SK-N-SH (cell line): ENCODE data around the gene PSMB5.

ENCODE experiments used
- EP300 ChIP-seq, 2 experiments: IDR thresholded peaks; 2 replicates each; pipeline versions ENCODE4 v1.4.0 to v1.6.1; 2012; ENCODE audit warnings: borderline replicate concordance in 1 of 2, low read depth in 1 of 2, low read length in 1 of 2
- GABPA ChIP-seq: IDR thresholded peaks from 2 replicates; pipeline ENCODE4 v1.4.0; 2012; ENCODE audit warnings: low read depth, mild to moderate bottlenecking
- POLR2AphosphoS5 ChIP-seq: IDR thresholded peaks from 2 replicates; pipeline ENCODE4 v1.6.1; 2012; ENCODE audit warnings: low read depth, low read length
- YY1 ChIP-seq: IDR thresholded peaks from 2 replicates; pipeline ENCODE4 v1.4.0; 2012; ENCODE audit warnings: low read depth, mild to moderate bottlenecking
- TF ChIP-seq, protein P1 (sequence below): fragments of 200-600 bp; sonication (generic); IDR thresholded peaks from 2 replicates; pipeline ENCODE4 v1.6.1; 2017; ENCODE audit warnings: antibody characterized with exemption, mild to moderate bottlenecking, moderate library complexity
- TF ChIP-seq, protein P2 (sequence below): IDR thresholded peaks from 2 replicates; pipeline ENCODE4 v1.6.1; 2012; ENCODE audit warnings: mild to moderate bottlenecking, low read depth, low read length, moderate library complexity

DNA sequence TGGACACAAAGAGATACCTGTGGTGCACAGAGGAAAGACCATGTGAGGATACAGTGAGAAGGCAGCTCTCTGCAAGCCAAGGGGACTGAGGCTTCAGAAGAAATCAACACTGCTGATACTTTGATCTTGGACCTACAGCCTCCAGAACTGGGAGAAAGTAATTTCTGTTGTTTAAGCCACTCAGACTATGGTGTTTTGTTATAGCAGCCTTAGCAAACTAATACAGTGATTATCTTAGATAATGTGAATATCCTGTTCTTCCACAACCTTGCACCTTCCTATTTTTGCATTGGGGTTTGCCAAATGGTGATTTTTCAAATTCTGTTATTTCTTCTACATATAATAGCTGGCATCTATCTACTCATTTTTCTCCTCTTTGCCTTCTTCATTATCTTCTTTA lies 16.6 kb downstream of the PSMB5 start:
- TF ChIP-seq, protein P1, sequence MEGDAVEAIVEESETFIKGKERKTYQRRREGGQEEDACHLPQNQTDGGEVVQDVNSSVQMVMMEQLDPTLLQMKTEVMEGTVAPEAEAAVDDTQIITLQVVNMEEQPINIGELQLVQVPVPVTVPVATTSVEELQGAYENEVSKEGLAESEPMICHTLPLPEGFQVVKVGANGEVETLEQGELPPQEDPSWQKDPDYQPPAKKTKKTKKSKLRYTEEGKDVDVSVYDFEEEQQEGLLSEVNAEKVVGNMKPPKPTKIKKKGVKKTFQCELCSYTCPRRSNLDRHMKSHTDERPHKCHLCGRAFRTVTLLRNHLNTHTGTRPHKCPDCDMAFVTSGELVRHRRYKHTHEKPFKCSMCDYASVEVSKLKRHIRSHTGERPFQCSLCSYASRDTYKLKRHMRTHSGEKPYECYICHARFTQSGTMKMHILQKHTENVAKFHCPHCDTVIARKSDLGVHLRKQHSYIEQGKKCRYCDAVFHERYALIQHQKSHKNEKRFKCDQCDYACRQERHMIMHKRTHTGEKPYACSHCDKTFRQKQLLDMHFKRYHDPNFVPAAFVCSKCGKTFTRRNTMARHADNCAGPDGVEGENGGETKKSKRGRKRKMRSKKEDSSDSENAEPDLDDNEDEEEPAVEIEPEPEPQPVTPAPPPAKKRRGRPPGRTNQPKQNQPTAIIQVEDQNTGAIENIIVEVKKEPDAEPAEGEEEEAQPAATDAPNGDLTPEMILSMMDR: no peak
- TF ChIP-seq POLR2AphosphoS5 (no peak), EP300 (IDR thresholded peaks at IDR 0.05; ENCODE audit: borderline replicate concordance in 1 of 2, low read depth in 1 of 2, low read length in 1 of 2) (no peak), YY1 (no peak), GABPA (no peak)
- TF ChIP-seq, protein P2, sequence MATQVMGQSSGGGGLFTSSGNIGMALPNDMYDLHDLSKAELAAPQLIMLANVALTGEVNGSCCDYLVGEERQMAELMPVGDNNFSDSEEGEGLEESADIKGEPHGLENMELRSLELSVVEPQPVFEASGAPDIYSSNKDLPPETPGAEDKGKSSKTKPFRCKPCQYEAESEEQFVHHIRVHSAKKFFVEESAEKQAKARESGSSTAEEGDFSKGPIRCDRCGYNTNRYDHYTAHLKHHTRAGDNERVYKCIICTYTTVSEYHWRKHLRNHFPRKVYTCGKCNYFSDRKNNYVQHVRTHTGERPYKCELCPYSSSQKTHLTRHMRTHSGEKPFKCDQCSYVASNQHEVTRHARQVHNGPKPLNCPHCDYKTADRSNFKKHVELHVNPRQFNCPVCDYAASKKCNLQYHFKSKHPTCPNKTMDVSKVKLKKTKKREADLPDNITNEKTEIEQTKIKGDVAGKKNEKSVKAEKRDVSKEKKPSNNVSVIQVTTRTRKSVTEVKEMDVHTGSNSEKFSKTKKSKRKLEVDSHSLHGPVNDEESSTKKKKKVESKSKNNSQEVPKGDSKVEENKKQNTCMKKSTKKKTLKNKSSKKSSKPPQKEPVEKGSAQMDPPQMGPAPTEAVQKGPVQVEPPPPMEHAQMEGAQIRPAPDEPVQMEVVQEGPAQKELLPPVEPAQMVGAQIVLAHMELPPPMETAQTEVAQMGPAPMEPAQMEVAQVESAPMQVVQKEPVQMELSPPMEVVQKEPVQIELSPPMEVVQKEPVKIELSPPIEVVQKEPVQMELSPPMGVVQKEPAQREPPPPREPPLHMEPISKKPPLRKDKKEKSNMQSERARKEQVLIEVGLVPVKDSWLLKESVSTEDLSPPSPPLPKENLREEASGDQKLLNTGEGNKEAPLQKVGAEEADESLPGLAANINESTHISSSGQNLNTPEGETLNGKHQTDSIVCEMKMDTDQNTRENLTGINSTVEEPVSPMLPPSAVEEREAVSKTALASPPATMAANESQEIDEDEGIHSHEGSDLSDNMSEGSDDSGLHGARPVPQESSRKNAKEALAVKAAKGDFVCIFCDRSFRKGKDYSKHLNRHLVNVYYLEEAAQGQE: no peak
